Esophagus muscularis mucosa (tissue), 4 donors: ENCODE measurements around the gene KCTD14.
"Not testable (repeated sequence)": the region's sequence is repeated elsewhere in the genome, so short reads cannot be mapped to it uniquely, and the experiment has no call there.

Experiments
- CTCF ChIP-seq, 3 experiments: fragments of 200-600 bp in 2 of 3; fragments of 450-650 bp in 1 of 3; sonication (generic) in 2 of 3; IDR thresholded peaks; one replicate each; pipeline ENCODE4 v1.5.1; 2017 to 2019; ENCODE audit warnings: antibody characterized with exemption in 3 of 3, mild to moderate bottlenecking in 2 of 3, moderate library complexity in 1 of 3
- EP300 ChIP-seq: sonication (generic); formaldehyde crosslinking; IDR thresholded peaks from one replicate; pipeline ENCODE4 v1.6.1; 2017; ENCODE audit warnings: antibody characterized with exemption
- POLR2A ChIP-seq: fragments of 450-650 bp; IDR thresholded peaks from one replicate; pipeline ENCODE4 v1.6.1; 2017; ENCODE audit warnings: antibody characterized with exemption, moderate library complexity, mild to moderate bottlenecking, low read depth

GRCh38 chr11:78059749-78060328, 36.8 kb upstream of the KCTD14 start:
- not testable (repeated sequence) for TF ChIP-seq CTCF (IDR thresholded peaks at IDR 0.05); EP300; POLR2A
